ENCODE results near the gene HRCT1.
"Not testable (repeated sequence)": the region's sequence is repeated elsewhere in the genome, so short reads cannot be mapped to it uniquely, and the experiment has no call there.

Gene HRCT1

GRCh38 chr9:35906923-35907699 is 1.1 kb downstream of the HRCT1 start:
- peaks cover 32 to 46% of the 10 kb centered on the region in 2 donors for H3K27me3 Mint-ChIP-seq
- DNase-seq (no peak), ATAC-seq (replicated peaks) (no peak)
- H3K9me3 Mint-ChIP-seq, result no peaks in the 10 kb centered on the region
- H3K4me3 Mint-ChIP-seq, result no peak overlapping the region
- H3K4me1 Mint-ChIP-seq, result peaks cover 10 to 20% of the 10 kb centered on the region in 2 donors
- no peak overlapping the region for H3K27ac Mint-ChIP-seq
- H3K36me3 Mint-ChIP-seq, result no peaks in the 10 kb centered on the region

GRCh38 chr9:35907711-35908503 is 1.9 kb downstream of the HRCT1 start:
- peaks cover 10 to 20% of the 10 kb centered on the region in 2 donors for H3K4me1 Mint-ChIP-seq
- H3K9me3 Mint-ChIP-seq, result no peaks in the 10 kb centered on the region
- H3K27ac Mint-ChIP-seq, result no peak overlapping the region
- ATAC-seq (replicated peaks) (peak; percentile 46 to 61), DNase-seq (no peak)
- H3K36me3 Mint-ChIP-seq, result no peaks in the 10 kb centered on the region
- H3K4me3 Mint-ChIP-seq, result no peak overlapping the region
- H3K27me3 Mint-ChIP-seq, result peaks cover 30 to 44% of the 10 kb centered on the region in 2 donors

DNA sequence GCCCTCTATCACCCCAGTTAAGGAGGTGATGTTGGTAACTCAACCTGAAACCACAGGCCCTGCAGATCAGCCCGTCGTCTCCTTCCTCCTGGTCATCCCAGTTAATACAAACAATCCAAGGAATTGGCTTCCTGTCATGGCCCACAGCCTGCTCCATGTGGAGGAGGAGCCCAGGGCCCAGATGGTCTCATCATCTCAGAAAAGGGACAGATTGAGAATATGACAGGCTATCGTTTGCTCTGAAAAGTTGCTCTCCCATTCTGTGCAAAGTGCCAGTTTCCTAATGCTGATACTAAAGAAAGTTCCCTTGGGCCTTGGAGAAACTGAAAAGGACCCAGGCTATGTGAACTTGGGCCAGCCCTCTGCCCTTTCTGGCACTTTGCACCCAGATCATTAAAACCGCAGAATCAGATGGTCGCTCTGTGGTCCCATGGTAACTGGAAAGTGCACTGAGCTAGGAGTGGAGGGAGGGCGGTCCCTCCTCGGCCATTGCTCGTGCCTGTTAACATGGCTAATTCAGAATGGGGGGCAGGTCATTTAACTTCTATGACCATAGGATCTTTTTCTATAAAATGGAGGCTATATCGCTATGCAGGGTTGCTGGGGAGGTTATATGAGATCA is 2.6 kb downstream of the HRCT1 start:
- H3K36me3 Mint-ChIP-seq, result no peaks in the 10 kb centered on the region
- ATAC-seq (replicated peaks) (no peak), DNase-seq (no peak)
- peaks cover 27 to 41% of the 10 kb centered on the region in 2 donors for H3K27me3 Mint-ChIP-seq
- no peak overlapping the region for H3K27ac Mint-ChIP-seq
- H3K9me3 Mint-ChIP-seq, result no peaks in the 10 kb centered on the region
- H3K4me1 Mint-ChIP-seq, result peaks cover 10 to 20% of the 10 kb centered on the region in 2 donors
- H3K4me3 Mint-ChIP-seq, result no peak overlapping the region

GRCh38 chr9:35909274-35909673 is 3.3 kb downstream of the HRCT1 start, which contains the start of gene SPAAR:
Gene SPAAR, plus strand, starts transcription at chr9:35909490. Its CDS starts 974 bp downstream, at chr9:35910464.
- no peak for DNase-seq
- Mint-ChIP-seq H3K36me3 (no peaks in the 10 kb centered on the region), H3K27me3 (peaks cover 27 to 37% of the 10 kb centered on the region in 2 donors), H3K9me3 (no peaks in the 10 kb centered on the region), H3K4me1 (peaks cover 10 to 20% of the 10 kb centered on the region in 2 donors), H3K27ac (no peak within 1 kb of the TSS), H3K4me3 (no peak within 1 kb of the TSS)
- no peak for ATAC-seq (replicated peaks)

- no peak overlapping the region for H3K4me3 Mint-ChIP-seq
- no peaks in the 10 kb centered on the region for H3K36me3 Mint-ChIP-seq
- H3K27ac Mint-ChIP-seq, result no peak overlapping the region
- peaks cover 10 to 20% of the 10 kb centered on the region in 2 donors for H3K4me1 Mint-ChIP-seq
- ATAC-seq (replicated peaks), result no peak
- H3K9me3 Mint-ChIP-seq, result no peaks in the 10 kb centered on the region
- no peak for DNase-seq
- peaks cover 27 to 32% of the 10 kb centered on the region in 2 donors for H3K27me3 Mint-ChIP-seq
Measured at GRCh38 chr9:35909687-35910612, 3.9 kb downstream of the HRCT1 start.

GRCh38 chr9:35910613-35911359 is 4.8 kb downstream of the HRCT1 start:
- no peak overlapping the region for H3K27ac Mint-ChIP-seq
- peaks cover 10 to 20% of the 10 kb centered on the region in 2 donors for H3K4me1 Mint-ChIP-seq
- DNase-seq (no peak), ATAC-seq (replicated peaks) (peak; percentile 55 to 65)
- no peaks in the 10 kb centered on the region for H3K36me3 Mint-ChIP-seq
- H3K9me3 Mint-ChIP-seq, result no peaks in the 10 kb centered on the region
- H3K27me3 Mint-ChIP-seq, result peaks cover 27 to 31% of the 10 kb centered on the region in 2 donors
- H3K4me3 Mint-ChIP-seq, result no peak overlapping the region

DNA sequence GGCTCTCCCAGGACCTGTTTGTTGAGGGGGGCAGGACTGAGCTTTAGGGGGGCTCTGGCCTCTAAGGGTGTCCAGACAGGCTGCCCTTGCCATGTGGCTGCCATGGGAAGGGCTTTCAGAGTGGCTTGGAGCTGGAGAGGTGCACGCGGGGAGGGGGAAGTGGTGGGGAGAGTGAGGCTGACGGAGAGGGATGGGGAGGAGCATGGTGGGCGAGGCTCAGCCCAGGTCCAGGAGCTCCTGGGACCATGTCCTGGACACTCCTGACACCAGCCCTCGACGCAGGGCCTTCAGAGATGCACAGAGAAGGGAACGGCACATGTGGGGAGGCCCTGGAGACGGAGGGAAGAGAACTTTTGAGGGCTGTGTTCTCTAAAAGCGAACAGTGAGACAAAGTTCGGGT is 5.7 kb downstream of the HRCT1 start:
- Mint-ChIP-seq H3K27ac (no peak overlapping the region), H3K4me3 (no peak overlapping the region), H3K4me1 (peaks cover 10 to 20% of the 10 kb centered on the region in 2 donors)

GRCh38 chr9:35912791-35913400 is 6.9 kb downstream of the HRCT1 start:
- no peak for ATAC-seq (replicated peaks)
- Mint-ChIP-seq H3K9me3 (no peaks in the 10 kb centered on the region), H3K27me3 (peaks cover 15% of the 10 kb centered on the region in 2 donors), H3K4me3 (no peak overlapping the region), H3K36me3 (no peaks in the 10 kb centered on the region), H3K27ac (no peak overlapping the region), H3K4me1 (peaks cover 11 to 17% of the 10 kb centered on the region in 2 donors)
- DNase-seq, result no peak

More for the DNA sequence above, 5.7 kb downstream of the HRCT1 start:
- Mint-ChIP-seq H3K36me3 (no peaks in the 10 kb centered on the region), H3K27me3 (peaks cover 25 to 26% of the 10 kb centered on the region in 2 donors), H3K9me3 (no peaks in the 10 kb centered on the region)
- ATAC-seq (replicated peaks), result no peak
- DNase-seq, result no peak

- H3K27me3 Mint-ChIP-seq, result peaks cover 10 to 12% of the 10 kb centered on the region in 2 donors
- ATAC-seq (replicated peaks); DNase-seq; H3K27ac Mint-ChIP-seq; H3K36me3 Mint-ChIP-seq; H3K4me3 Mint-ChIP-seq; H3K9me3 Mint-ChIP-seq: not testable (repeated sequence)
- peaks cover 11 to 17% of the 10 kb centered on the region in 2 donors for H3K4me1 Mint-ChIP-seq
Measured at GRCh38 chr9:35913429-35913828, 7.4 kb downstream of the HRCT1 start.

- peaks cover 6 to 8% of the 10 kb centered on the region in 2 donors for H3K27me3 Mint-ChIP-seq
- DNase-seq, result no peak
- H3K9me3 Mint-ChIP-seq, result no peaks in the 10 kb centered on the region
- no peak overlapping the region for H3K27ac Mint-ChIP-seq
- H3K4me1 Mint-ChIP-seq, result peaks cover 11 to 24% of the 10 kb centered on the region in 2 donors
- ATAC-seq (replicated peaks), result peak; percentile 33 to 62
- H3K4me3 Mint-ChIP-seq, result no peak overlapping the region
- H3K36me3 Mint-ChIP-seq, result no peaks in the 10 kb centered on the region
Measured at GRCh38 chr9:35914301-35914807, 8.4 kb downstream of the HRCT1 start.

- peaks cover 11 to 28% of the 10 kb centered on the region in 2 donors for H3K4me1 Mint-ChIP-seq
- no peak overlapping the region for H3K27ac Mint-ChIP-seq
- peaks cover 1 to 2% of the 10 kb centered on the region in 2 donors for H3K27me3 Mint-ChIP-seq
- H3K4me3 Mint-ChIP-seq, result no peak overlapping the region
- no peaks in the 10 kb centered on the region for H3K36me3 Mint-ChIP-seq
- ATAC-seq (replicated peaks) (no peak), DNase-seq (no peak)
- no peaks in the 10 kb centered on the region for H3K9me3 Mint-ChIP-seq
Measured at GRCh38 chr9:35915681-35916294, 9.8 kb downstream of the HRCT1 start.

DNA sequence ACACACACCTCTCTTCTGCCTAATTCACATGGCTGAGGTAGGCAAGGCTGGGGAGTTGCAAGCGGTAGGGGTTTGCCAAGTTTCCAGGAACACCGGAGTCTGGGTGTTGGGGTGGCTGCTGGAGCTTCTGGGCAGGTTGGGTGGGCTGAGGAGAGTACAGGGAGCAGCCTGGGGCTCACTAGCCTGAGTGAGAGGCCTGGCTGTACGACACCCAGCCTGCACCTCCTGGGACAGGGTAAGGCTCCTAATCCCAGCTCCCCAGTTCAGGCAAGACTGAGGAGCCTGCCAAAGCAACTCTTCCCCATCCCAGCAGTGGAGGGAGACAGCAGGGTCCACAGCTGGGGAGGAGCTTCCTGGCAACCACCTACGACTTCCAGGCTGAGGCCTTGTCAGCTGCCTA is 11.3 kb downstream of the HRCT1 start:
- Mint-ChIP-seq H3K9me3 (no peaks in the 10 kb centered on the region), H3K4me3 (no peak overlapping the region), H3K27ac (no peak overlapping the region), H3K36me3 (no peaks in the 10 kb centered on the region), H3K4me1 (peaks cover 7 to 23% of the 10 kb centered on the region in 2 donors), H3K27me3 (peaks cover 0 to 3% of the 10 kb centered on the region in 2 donors)
- ATAC-seq (replicated peaks) (no peak), DNase-seq (no peak)

Data from stimulated activated naive B cell treated with anti-CD40 and anti-IgM and Interleukin-4, amounts not matched to agents 10 μg/mL and 1 μg/mL and 100 μg/mL, for 72 hours (primary cell).